Mucosa of rectum (tissue), 2 donors: ENCODE results near the gene B4GALT4.

Experiments
- H3K27ac ChIP-seq, 2 donors: one replicate each; pipeline ENCODE4 v1.7.0; 2013; ENCODE audit warnings: inconsistent platforms in 2 of 2, low read depth in 2 of 2, low read length in 2 of 2
- H3K27me3 ChIP-seq, 2 donors: one replicate each; pipeline ENCODE4 v1.7.0; 2013; ENCODE audit warnings: low read length in 2 of 2; ENCODE audit not compliant: control insufficient read depth in 2 of 2, insufficient read depth in 2 of 2
- H3K36me3 ChIP-seq, 2 donors: one replicate each; pipeline ENCODE4 v1.7.0; 2013; ENCODE audit warnings: low read length in 2 of 2; ENCODE audit not compliant: control insufficient read depth in 2 of 2, insufficient read depth in 2 of 2
- H3K4me1 ChIP-seq, 2 donors: one replicate each; pipeline ENCODE4 v1.7.0; 2013; ENCODE audit warnings: low read length in 2 of 2, mild to moderate bottlenecking in 1 of 2; ENCODE audit not compliant: control insufficient read depth in 2 of 2, insufficient read depth in 2 of 2
- H3K4me3 ChIP-seq, 2 donors: one replicate each; pipeline ENCODE4 v1.7.0; 2013; ENCODE audit warnings: low read length in 2 of 2
- H3K9ac ChIP-seq, 2 donors: one replicate each; pipeline ENCODE4 v1.7.0; 2013; ENCODE audit warnings: low read length in 2 of 2, low read depth in 1 of 2, mild to moderate bottlenecking in 1 of 2
- H3K9me3 ChIP-seq, 2 donors: one replicate each; pipeline ENCODE4 v1.7.0; 2013; ENCODE audit warnings: low read length in 2 of 2; ENCODE audit not compliant: control insufficient read depth in 2 of 2
- donor health status: healthy.
- donor health status: Normal muscosa, but diverticular disease.

B4GALT4 gene

DNA sequence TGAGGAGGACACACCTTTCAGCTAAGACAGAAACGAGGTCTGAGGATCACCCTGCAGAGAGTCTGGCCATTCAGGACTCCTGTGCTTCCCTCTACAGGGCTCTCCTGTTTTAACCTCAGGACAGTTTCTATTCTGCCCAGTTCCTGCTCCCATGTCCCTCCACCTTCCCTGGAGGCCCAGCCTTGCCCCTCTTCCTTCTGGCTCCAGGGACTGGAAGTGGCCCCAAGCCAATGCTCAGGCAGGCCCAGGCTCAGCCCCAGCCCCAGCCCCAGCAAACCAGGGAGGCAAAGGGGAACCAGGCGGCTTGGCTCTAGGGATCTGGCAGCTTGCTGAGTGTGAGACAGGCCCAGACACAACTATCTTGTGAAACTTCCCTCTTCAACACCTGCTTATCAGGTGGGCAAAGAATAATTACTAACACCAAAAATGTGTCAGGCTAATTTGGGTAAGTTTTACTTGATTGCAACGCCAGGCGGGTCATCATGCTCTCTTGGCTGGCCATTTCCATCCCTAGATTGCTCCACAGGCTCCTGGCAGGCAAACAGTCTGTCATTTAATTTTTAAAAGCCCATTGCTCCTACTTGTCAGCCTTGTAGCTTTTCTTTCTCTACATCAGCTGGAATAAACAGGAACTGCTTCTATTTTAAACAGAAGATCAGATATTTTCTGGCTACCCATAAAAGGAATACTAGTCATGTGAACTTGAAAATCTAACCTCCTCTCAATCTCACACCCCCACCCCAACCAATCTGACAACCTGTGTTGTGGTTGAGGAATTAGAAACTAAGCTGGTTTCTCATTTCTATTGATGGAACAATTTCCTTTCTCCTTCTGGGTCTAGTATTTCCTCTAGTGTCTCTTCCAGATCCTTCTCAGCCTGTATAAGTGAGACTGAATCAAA lies 33.8 kb downstream of the B4GALT4 start:
- H3K36me3 ChIP-seq: peaks cover 14 to 23% of the 10 kb centered on the region in 2 donors
- H3K27me3 ChIP-seq: no peaks in the 10 kb centered on the region
- no peak overlapping the region for H3K9ac ChIP-seq
- no peak overlapping the region for H3K27ac ChIP-seq
- H3K9me3 ChIP-seq: no peaks in the 10 kb centered on the region
- peaks cover 4 to 6% of the 10 kb centered on the region in 2 donors for H3K4me1 ChIP-seq
- no peak overlapping the region for H3K4me3 ChIP-seq

DNA sequence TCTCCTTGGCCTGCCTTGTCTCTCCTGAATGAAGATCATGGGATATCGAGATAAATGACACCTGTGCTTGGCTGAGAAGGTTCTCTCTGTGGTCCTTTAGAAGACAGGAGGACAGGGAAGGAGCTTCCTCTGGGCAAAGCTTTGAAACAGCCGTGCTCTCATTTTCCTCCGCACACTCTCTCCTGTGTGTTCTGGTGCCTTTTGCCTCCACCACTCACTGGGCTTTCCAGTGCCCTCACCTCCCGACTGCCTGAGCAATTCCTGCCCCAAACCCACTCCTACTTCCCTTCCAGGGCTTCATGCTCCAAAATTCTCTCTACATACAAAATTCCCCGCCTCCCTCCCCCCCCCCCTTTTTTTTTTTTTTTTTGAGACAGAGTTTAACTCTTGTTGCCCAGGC lies 35.0 kb downstream of the B4GALT4 start:
- peaks cover under 1 to 4% of the 10 kb centered on the region in 2 donors for H3K4me1 ChIP-seq
- H3K4me3 ChIP-seq: no peak overlapping the region
- no peak overlapping the region for H3K27ac ChIP-seq
- no peak overlapping the region for H3K9ac ChIP-seq
- H3K9me3 ChIP-seq: no peaks in the 10 kb centered on the region
- no peaks in the 10 kb centered on the region for H3K27me3 ChIP-seq
- H3K36me3 ChIP-seq: peaks cover 9 to 21% of the 10 kb centered on the region in 2 donors

DNA sequence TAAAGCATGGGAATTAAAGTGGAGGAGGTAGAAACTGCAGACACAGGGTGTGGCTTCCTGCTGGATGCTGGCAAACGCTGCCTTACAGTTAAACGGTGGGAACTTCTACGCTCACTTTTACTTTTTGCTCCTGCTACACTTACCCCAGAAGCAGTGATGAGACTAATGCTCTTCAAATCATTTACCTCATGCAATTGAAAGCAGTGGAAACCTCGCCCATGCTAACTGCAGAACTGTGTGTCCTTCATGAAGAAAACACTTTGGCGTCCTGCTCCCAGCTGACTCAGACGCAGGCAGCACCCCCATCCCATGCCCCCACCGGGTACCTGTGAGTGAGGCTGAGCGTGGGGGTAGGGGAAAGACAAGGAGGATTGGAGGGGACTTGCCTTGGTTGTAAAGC lies 35.5 kb downstream of the B4GALT4 start:
- Histone ChIP-seq H3K27me3 (no peaks in the 10 kb centered on the region), H3K9ac (no peak overlapping the region), H3K4me3 (no peak overlapping the region), H3K9me3 (no peaks in the 10 kb centered on the region), H3K27ac (no peak overlapping the region), H3K36me3 (peaks cover 6 to 16% of the 10 kb centered on the region in 2 donors), H3K4me1 (peaks cover 0 to 4% of the 10 kb centered on the region in 2 donors)

DNA sequence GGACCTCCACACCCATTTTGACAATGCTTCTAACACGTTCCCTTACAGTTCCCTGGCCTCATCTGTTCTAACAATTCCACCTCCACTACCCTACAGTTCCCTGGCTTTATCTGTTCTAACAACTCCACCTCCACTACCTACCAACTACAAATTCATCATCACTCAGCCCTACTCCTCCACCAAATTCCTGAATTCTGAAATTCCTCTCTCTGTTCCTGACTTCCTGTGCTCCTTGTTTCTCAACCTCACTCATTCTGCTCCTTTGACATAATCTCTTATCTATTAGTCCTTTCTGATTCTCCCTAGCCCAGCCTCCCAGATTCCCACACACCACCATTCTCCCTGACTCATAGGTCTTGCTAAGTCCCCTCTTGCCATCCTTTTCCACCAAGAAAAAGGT lies 44.8 kb downstream of the B4GALT4 start:
- no peak overlapping the region for H3K9ac ChIP-seq
- no peaks in the 10 kb centered on the region for H3K36me3 ChIP-seq
- H3K27me3 ChIP-seq: no peaks in the 10 kb centered on the region
- H3K27ac ChIP-seq: no peak overlapping the region
- no peaks in the 10 kb centered on the region for H3K4me1 ChIP-seq
- no peak overlapping the region for H3K4me3 ChIP-seq
- no peaks in the 10 kb centered on the region for H3K9me3 ChIP-seq

DNA sequence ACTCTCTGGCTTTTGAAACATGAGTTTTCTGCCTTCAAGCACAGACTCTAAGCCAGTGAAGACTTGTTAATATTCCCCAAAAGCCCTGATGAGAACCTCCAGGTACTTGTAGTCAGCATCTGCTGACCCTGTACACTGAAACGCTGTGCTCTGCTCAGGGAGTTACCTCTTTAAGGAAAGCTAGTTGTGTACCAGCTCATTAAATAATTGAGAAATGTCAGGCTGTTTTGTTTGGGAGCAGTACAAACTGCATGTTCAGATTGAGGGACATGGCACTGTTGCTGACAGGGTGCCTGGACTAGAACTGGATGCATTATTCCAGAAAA lies 45.6 kb downstream of the B4GALT4 start:
- Histone ChIP-seq H3K36me3 (no peaks in the 10 kb centered on the region), H3K9ac (no peak overlapping the region), H3K4me3 (no peak overlapping the region), H3K27me3 (no peaks in the 10 kb centered on the region), H3K27ac (no peak overlapping the region), H3K9me3 (no peaks in the 10 kb centered on the region), H3K4me1 (no peaks in the 10 kb centered on the region)

DNA sequence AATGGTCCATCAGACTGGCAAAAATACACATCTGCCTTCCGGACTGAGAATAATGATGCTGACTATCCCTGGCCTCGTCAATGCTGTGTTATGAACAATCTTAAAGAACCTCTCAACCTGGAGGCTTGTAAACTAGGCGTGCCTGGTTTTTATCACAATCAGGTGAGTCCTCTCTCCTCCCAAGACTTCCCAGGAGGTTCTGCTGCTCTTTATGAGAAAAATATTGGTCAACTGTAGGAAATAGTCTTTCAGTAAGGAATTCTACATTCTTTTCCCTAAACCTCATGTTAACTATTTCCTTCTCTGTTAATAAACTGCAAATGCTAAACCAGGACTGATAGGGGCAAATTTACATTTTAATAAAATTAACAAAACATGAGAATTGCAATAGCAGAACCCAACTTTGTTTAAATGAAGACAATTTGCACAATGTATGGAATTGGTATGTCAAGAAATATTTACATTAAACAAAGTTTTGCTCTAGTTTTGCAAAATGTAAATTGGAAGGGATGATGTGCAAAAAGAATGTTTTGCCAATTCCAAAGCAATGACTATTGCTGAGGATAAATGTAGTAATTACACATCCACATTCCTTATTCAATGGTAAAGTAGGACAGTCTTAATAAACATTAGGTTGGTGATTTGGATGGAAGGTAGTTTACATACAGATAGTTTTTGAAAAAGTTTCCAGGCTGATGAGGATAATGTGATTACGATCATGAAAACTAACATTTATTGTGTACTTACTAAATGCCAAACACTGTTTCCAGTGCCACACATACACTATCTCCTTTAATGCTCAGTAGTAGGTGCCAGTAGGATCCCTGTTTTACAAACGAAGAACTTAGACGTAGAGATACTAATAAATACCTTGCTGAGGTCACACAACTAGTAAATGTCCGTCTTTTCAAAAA lies 46.2 kb downstream of the B4GALT4 start:
- H3K4me1 ChIP-seq: no peaks in the 10 kb centered on the region
- H3K4me3 ChIP-seq: no peak overlapping the region
- H3K9me3 ChIP-seq: no peaks in the 10 kb centered on the region
- H3K9ac ChIP-seq: no peak overlapping the region
- no peaks in the 10 kb centered on the region for H3K36me3 ChIP-seq
- H3K27ac ChIP-seq: no peak overlapping the region
- no peaks in the 10 kb centered on the region for H3K27me3 ChIP-seq

DNA sequence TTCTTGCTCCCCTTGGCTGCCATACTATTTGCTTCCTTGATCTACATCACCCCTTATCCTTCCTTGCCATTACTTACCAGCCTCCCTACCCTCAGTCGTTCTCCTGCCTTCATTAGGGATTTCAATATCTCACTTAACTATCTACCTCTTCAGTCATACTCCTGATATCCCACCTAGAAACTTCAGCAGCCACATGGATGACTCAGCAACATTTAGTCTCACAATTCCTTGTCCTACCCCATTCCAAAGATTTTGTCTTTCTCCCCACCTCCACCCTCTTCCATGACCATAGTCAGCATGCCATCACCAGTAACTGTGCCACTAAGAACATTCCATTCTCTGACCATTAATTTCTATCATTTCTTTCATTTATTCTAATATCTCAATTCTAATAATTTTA lies 48.9 kb downstream of the B4GALT4 start:
- Histone ChIP-seq H3K27me3 (no peaks in the 10 kb centered on the region), H3K27ac (no peak overlapping the region), H3K4me1 (no peaks in the 10 kb centered on the region), H3K36me3 (no peaks in the 10 kb centered on the region), H3K4me3 (no peak overlapping the region), H3K9me3 (no peaks in the 10 kb centered on the region), H3K9ac (no peak overlapping the region)

DNA sequence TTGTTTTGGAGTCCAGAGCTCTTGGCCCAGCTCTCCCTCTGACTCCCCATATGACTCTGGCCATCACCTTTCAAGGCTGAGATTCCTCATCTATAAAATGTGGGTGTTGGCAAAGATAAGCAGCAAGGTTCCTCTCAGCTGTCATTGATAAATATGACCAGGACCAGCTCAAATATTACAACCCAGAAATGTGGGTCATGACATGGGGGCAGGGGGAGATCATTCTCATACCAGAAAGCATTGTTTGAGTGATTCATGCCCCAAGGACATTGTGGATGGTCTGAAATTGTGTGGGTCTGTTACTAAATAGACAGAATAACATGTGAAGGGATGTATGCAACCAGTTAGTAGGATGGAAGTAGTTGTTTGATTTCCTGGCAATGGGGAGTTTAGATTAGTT lies 53.4 kb downstream of the B4GALT4 start:
- H3K4me3 ChIP-seq: no peak overlapping the region
- no peaks in the 10 kb centered on the region for H3K36me3 ChIP-seq
- H3K9me3 ChIP-seq: no peaks in the 10 kb centered on the region
- H3K4me1 ChIP-seq: no peaks in the 10 kb centered on the region
- H3K27ac ChIP-seq: no peak overlapping the region
- H3K27me3 ChIP-seq: no peaks in the 10 kb centered on the region
- no peak overlapping the region for H3K9ac ChIP-seq

DNA sequence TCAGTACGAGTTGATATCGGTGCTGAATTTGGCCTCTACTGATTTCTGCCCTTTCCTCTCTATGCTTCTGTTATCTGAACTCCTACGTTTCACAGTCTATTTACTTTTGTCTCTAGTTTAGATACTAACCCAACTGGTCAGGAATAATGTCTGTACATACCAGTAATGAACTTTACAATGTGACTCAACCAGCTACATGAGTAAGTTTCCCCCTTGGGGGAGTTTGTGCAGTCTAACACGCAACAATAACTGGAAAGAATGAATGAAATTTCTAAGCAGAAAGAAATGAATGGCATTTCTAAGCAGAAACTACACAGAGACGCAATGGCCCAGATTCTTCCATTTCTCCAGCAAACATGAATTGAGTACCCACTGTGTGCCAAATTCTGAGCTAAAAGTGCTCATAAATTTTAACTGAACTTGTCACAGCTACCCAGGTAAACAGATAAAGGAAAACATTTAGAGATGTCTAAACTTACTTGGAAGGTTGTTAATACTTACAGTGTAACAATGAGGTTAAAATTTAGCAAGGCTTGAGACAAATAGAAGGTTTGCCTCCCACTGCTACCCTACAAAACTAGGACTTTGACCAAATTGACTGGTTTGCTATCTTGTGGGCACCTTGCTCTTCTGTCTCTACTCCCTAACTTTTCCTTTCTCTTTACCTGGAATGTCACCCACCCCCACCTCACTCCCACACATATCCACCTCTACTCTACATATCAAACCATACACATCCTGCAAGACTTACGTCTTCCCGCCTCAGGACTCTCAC lies 55.7 kb downstream of the B4GALT4 start:
- Histone ChIP-seq H3K4me3 (no peak overlapping the region), H3K9ac (no peak overlapping the region), H3K27me3 (no peaks in the 10 kb centered on the region), H3K4me1 (no peaks in the 10 kb centered on the region), H3K9me3 (no peaks in the 10 kb centered on the region), H3K27ac (no peak overlapping the region), H3K36me3 (no peaks in the 10 kb centered on the region)
